DND-41 (cell line): ENCODE measurements around the gene MYO16.

Experiments
- ATAC-seq: fragments of 200-7000 bp; cut with Tn5 transposase; 3 replicates; pipeline ENCODE4 v1.9.1; 2021; ENCODE audit warnings: low read depth; ENCODE audit not compliant: insufficient read depth
- DNase-seq: peaks from one replicate; pipeline ENCODE4 v3.0.0-alpha.2; 2020
- H2AFZ ChIP-seq: 2 replicates; pipeline ENCODE4 v1.6.0; 2012; ENCODE audit warnings: low read depth, low read length
- H3K27ac ChIP-seq: 2 replicates; pipeline ENCODE4 v1.5.1; 2012; ENCODE audit warnings: low read length, inconsistent platforms
- H3K27me3 ChIP-seq: fragments of 200-600 bp; sonication (generic); 2 replicates; pipeline ENCODE4 v1.6.0; 2012; ENCODE audit warnings: low read length, mild to moderate bottlenecking, inconsistent platforms; ENCODE audit not compliant: insufficient read depth, poor library complexity
- H3K36me3 ChIP-seq: 2 replicates; pipeline ENCODE4 v1.5.1; 2012; ENCODE audit warnings: low read length, inconsistent platforms; ENCODE audit not compliant: insufficient read depth
- H3K4me1 ChIP-seq: 2 replicates; pipeline ENCODE4 v1.5.1; 2012; ENCODE audit warnings: mild to moderate bottlenecking, low read length; ENCODE audit not compliant: insufficient read depth
- H3K4me2 ChIP-seq: 2 replicates; pipeline ENCODE4 v1.6.0; 2012; ENCODE audit warnings: mild to moderate bottlenecking, moderate library complexity, low read length, inconsistent platforms; ENCODE audit not compliant: insufficient read depth
- H3K4me3 ChIP-seq, 2 experiments: fragments of 200-600 bp in 1 of 2; shearing (Covaris generic) in 1 of 2; 2 replicates each; pipeline ENCODE4 v1.5.1; 2012 to 2016; ENCODE audit warnings: inconsistent platforms in 2 of 2, low read length in 2 of 2, mild to moderate bottlenecking in 2 of 2, low read depth in 1 of 2, moderate library complexity in 1 of 2
- H3K79me2 ChIP-seq: 2 replicates; pipeline ENCODE4 v1.6.0; 2012; ENCODE audit warnings: low read length, inconsistent platforms; ENCODE audit not compliant: insufficient read depth
- H3K9ac ChIP-seq: 2 replicates; pipeline ENCODE4 v1.6.0; 2012; ENCODE audit warnings: low read depth, mild to moderate bottlenecking, inconsistent platforms, low read length, moderate library complexity
- H3K9me3 ChIP-seq: 2 replicates; pipeline ENCODE4 v1.5.1; 2012; ENCODE audit warnings: low read length, moderate library complexity, mild to moderate bottlenecking, inconsistent platforms; ENCODE audit not compliant: insufficient read depth, severe bottlenecking
- H4K20me1 ChIP-seq: 2 replicates; pipeline ENCODE4 v1.6.0; 2012; ENCODE audit warnings: low read length; ENCODE audit not compliant: insufficient read depth
- CTCF ChIP-seq: IDR thresholded peaks from 2 replicates; pipeline ENCODE4 v1.5.1; 2012; ENCODE audit warnings: borderline replicate concordance, low read length, moderate library complexity, mild to moderate bottlenecking; ENCODE audit not compliant: poor library complexity, severe bottlenecking; ENCODE audit errors: extremely low read depth
- EZH2 ChIP-seq: IDR thresholded peaks from 3 replicates; pipeline ENCODE4 v1.6.1; 2012; ENCODE audit warnings: borderline replicate concordance, low read depth, mild to moderate bottlenecking, moderate library complexity, low read length, inconsistent platforms; ENCODE audit not compliant: severe bottlenecking

Gene MYO16

DNA sequence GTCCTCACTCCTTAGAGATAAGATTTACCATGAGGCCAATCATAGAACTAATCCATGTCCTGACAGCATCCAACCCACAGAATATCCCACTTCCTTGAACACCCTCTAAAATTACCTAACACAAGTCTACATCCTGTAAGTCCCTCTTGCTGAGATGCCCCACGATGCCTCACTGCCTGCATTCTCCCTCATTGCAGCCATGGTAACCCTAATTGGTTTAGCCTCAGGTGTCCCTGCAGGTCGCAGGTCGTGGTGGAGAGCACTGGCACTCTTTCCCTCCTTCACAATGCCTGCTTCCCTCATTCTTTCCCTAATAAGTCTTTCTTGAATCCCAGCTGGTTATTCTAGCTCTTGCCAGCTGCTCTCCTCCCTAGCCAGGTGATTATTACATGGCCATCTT lies 35.3 kb upstream of the MYO16 start:
- no peaks in the 10 kb centered on the region for H3K79me2 ChIP-seq
- H3K9me3 ChIP-seq: no peaks in the 10 kb centered on the region
- H3K27ac ChIP-seq: no peak overlapping the region
- H3K4me1 ChIP-seq: no peaks in the 10 kb centered on the region
- ATAC-seq (no peak), DNase-seq (no peak)
- no peak overlapping the region for H3K9ac ChIP-seq
- no peaks in the 10 kb centered on the region for H4K20me1 ChIP-seq
- TF ChIP-seq EZH2 (no peak), CTCF (no peak)
- H3K36me3 ChIP-seq: no peaks in the 10 kb centered on the region
- H2AFZ ChIP-seq: no peak overlapping the region
- no peak overlapping the region for H3K4me3 ChIP-seq
- H3K4me2 ChIP-seq: no peak overlapping the region
- peaks cover 4% of the 10 kb centered on the region for H3K27me3 ChIP-seq

- Histone ChIP-seq H3K36me3 (no peaks in the 10 kb centered on the region), H3K4me1 (no peaks in the 10 kb centered on the region), H3K9me3 (no peaks in the 10 kb centered on the region), H3K4me2 (no peak overlapping the region), H4K20me1 (no peaks in the 10 kb centered on the region), H3K4me3 (no peak overlapping the region), H3K9ac (no peak overlapping the region), H3K27ac (no peak overlapping the region), H3K79me2 (no peaks in the 10 kb centered on the region), H2AFZ (no peak overlapping the region), H3K27me3 (peaks cover 4% of the 10 kb centered on the region)
- no peak for DNase-seq
- no peak for ATAC-seq
- TF ChIP-seq EZH2: no peak
- no peak for TF ChIP-seq CTCF
These were observed 33.8 kb upstream of the MYO16 start for GRCh38 chr13:108595436-108596274.

GRCh38 chr13:108597943-108598342 lies 31.5 kb upstream of the MYO16 start:
- no peak overlapping the region for H2AFZ ChIP-seq
- peaks cover 4% of the 10 kb centered on the region for H3K27me3 ChIP-seq
- H3K4me3 ChIP-seq: no peak overlapping the region
- ATAC-seq: no peak
- DNase-seq: no peak
- no peaks in the 10 kb centered on the region for H4K20me1 ChIP-seq
- H3K4me2 ChIP-seq: no peak overlapping the region
- no peak overlapping the region for H3K9ac ChIP-seq
- H3K27ac ChIP-seq: no peak overlapping the region
- no peaks in the 10 kb centered on the region for H3K9me3 ChIP-seq
- no peaks in the 10 kb centered on the region for H3K4me1 ChIP-seq
- no peaks in the 10 kb centered on the region for H3K79me2 ChIP-seq
- H3K36me3 ChIP-seq: no peaks in the 10 kb centered on the region
- no peak for TF ChIP-seq CTCF
- no peak for TF ChIP-seq EZH2
